ENCODE results near the gene EEF1E1. TPM values are rescaled to one million over a fixed set of nuclear protein-coding genes. Genes with fewer than 3 reads are reported as not detected.

EEF1E1 gene
- polyA plus RNA-seq: 79.6 and 113 TPM in 2 replicates
- 56.2 and 65.9 TPM in 2 replicates for polyA minus RNA-seq

GRCh38 chr6:8102122-8102958 is at the start of gene EEF1E1:
EEF1E1 (minus strand) TSS chr6:8102548; CDS start chr6:8102521, 27 bp downstream.
- no peaks in the 10 kb centered on the region for H3K36me3 ChIP-seq (ENCODE audit: insufficient read depth, low read length)

More at GRCh38 chr6:8102122-8102958, at the start of gene EEF1E1:
- no peaks in the 10 kb centered on the region for H4K20me1 ChIP-seq (ENCODE audit: insufficient read depth)
- peak within 1 kb of the TSS; percentile 67 for H3K4me3 ChIP-seq (ENCODE audit: low read length)
- peak within 1 kb of the TSS; percentile 24 for H3K27ac ChIP-seq (ENCODE audit: low read length)
- H3K9me2 ChIP-seq (ENCODE audit: insufficient read depth, low read length): no peaks in the 10 kb centered on the region
- TF ChIP-seq EP300 (conservative IDR thresholded peaks at IDR 0.05; ENCODE audit: poor library complexity, severe bottlenecking): peak; percentile 35
- peak; percentile 89 for TF ChIP-seq POLR2AphosphoS5 (IDR thresholded peaks at IDR 0.05)
- no peak for TF ChIP-seq EZH2 (IDR thresholded peaks at IDR 0.05; ENCODE audit: borderline replicate concordance, insufficient read depth, low read length, poor library complexity, severe bottlenecking)
- TF ChIP-seq TAF1 (IDR thresholded peaks at IDR 0.05; ENCODE audit: low read depth): peak; percentile 83
- peak; percentile 43 for TF ChIP-seq SMC3 (conservative IDR thresholded peaks at IDR 0.05; ENCODE audit: poor library complexity)
- TF ChIP-seq REST (IDR thresholded peaks at IDR 0.05; ENCODE audit: borderline replicate concordance): peak; percentile 88
- peak; percentile 99 for TF ChIP-seq MXI1 (conservative IDR thresholded peaks at IDR 0.05; ENCODE audit: poor library complexity, severe bottlenecking)
- TF ChIP-seq CTCF (IDR thresholded peaks at IDR 0.05; ENCODE audit: poor library complexity, severe bottlenecking): peak; percentile 28
- peak; percentile 33 for TF ChIP-seq RAD21 (conservative IDR thresholded peaks at IDR 0.05)
- H3K9me3 ChIP-seq (ENCODE audit: low read length): no peaks in the 10 kb centered on the region
- no peaks in the 10 kb centered on the region for H3F3A ChIP-seq (ENCODE audit: insufficient read depth, low read length, poor library complexity, severe bottlenecking)
- H3K27me3 ChIP-seq (ENCODE audit: insufficient read depth, low read depth, low read length): no peaks in the 10 kb centered on the region
- peaks cover 24% of the 10 kb centered on the region for H3K79me2 ChIP-seq (replicated peaks; ENCODE audit: insufficient read depth, low read length)
- H3K9ac ChIP-seq (ENCODE audit: low read length): peak within 1 kb of the TSS; percentile 61
- H3K4me2 ChIP-seq (ENCODE audit: low read length): peak within 1 kb of the TSS; percentile 97
- H2AFZ ChIP-seq (ENCODE audit: low read depth, low read length): peak within 1 kb of the TSS; percentile 87
